ENCODE measurements around the gene ZBTB20. TPM values are rescaled to one million over a fixed set of nuclear protein-coding genes. Genes with fewer than 3 reads are reported as not detected.

ZBTB20 gene
- total RNA-seq, 3 donors from 2014 or later = 62.9 to 150 (median 109) TPM

DNA sequence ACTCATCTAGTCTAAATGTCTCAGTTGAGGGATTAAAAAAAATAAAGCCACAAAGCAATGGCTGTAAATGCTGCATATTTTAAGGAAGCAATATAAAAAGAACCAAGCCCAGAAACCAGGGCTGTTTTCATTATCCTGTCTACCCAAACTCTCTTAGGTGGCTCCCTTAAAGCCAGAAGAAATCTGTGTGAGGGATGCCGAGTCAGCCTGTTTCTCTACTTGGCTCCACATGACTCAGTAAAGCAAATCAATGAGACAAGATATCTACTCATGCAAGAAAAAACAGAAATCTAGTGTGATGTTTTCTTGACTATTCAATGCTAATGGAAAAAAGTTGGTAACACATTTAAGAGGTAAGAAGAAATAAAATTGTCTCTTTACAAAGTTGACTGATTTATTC is 296.2 kb downstream of the ZBTB20 start:
- no peak for TF ChIP-seq POLR2A (IDR thresholded peaks at IDR 0.05)
- TF ChIP-seq, protein P1, sequence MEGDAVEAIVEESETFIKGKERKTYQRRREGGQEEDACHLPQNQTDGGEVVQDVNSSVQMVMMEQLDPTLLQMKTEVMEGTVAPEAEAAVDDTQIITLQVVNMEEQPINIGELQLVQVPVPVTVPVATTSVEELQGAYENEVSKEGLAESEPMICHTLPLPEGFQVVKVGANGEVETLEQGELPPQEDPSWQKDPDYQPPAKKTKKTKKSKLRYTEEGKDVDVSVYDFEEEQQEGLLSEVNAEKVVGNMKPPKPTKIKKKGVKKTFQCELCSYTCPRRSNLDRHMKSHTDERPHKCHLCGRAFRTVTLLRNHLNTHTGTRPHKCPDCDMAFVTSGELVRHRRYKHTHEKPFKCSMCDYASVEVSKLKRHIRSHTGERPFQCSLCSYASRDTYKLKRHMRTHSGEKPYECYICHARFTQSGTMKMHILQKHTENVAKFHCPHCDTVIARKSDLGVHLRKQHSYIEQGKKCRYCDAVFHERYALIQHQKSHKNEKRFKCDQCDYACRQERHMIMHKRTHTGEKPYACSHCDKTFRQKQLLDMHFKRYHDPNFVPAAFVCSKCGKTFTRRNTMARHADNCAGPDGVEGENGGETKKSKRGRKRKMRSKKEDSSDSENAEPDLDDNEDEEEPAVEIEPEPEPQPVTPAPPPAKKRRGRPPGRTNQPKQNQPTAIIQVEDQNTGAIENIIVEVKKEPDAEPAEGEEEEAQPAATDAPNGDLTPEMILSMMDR (IDR thresholded peaks at IDR 0.05) = no peak
- no peak for TF ChIP-seq POLR2AphosphoS5 (IDR thresholded peaks at IDR 0.05)
- H3K36me3 ChIP-seq = no peaks in the 10 kb centered on the region
- intact Hi-C loops (cut with DNase I; ENCODE audit: low total_unique reads) = no loop called here
- no peak overlapping the region for H3K4me3 ChIP-seq
- no peak overlapping the region for H3K27ac ChIP-seq
- no peaks in the 10 kb centered on the region for H3K9me3 ChIP-seq
- DNase-seq (ENCODE audit: low spot score in 2 of 2) = no peak
- H3K27me3 ChIP-seq = no peaks in the 10 kb centered on the region
- peaks cover 0 to 3% of the 10 kb centered on the region in 2 donors for H3K4me1 ChIP-seq

DNA sequence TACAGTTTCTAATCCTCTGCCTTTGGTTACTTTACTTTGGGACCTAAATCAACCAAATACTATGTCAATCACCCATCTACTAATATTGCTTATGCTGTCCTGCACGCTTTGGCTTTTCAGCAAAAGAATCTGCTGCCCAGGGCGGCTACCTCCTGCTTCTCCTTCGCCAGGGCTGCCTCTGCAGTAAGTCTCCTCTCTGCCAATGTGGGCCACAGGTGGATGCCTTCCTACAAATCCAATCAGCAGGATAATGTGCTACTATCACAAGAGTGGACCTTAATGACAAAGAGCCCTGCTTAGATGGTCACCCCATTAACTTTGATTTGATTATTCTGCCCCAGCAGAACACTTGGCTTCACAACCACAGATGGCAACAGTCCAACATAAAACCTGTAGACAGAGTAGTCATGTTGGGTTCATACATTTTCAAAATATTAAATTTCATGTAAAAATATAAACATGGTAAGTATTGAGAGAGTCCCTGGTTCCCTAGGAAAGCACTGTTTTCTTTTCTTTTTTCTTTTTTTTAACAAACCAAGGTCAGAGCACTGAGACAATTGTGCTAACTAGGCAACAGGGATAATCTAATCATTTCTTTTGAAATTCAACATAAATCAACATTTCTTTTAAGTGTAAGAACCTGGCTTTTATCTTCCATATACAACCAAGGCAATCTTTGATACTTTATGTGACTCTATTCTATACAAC is 298.3 kb downstream of the ZBTB20 start:
- no peak for DNase-seq (ENCODE audit: low spot score in 2 of 2)
- H3K9me3 ChIP-seq = no peaks in the 10 kb centered on the region
- no peaks in the 10 kb centered on the region for H3K27me3 ChIP-seq
- TF ChIP-seq POLR2AphosphoS5 (IDR thresholded peaks at IDR 0.05) (no peak), POLR2A (IDR thresholded peaks at IDR 0.05) (no peak)
- TF ChIP-seq, protein P1 (IDR thresholded peaks at IDR 0.05) = no peak
- H3K27ac ChIP-seq = no peak overlapping the region
- intact Hi-C loops (cut with DNase I; ENCODE audit: low total_unique reads) = no loop called here
- no peak overlapping the region for H3K4me3 ChIP-seq
- no peaks in the 10 kb centered on the region for H3K4me1 ChIP-seq
- no peaks in the 10 kb centered on the region for H3K36me3 ChIP-seq

DNA sequence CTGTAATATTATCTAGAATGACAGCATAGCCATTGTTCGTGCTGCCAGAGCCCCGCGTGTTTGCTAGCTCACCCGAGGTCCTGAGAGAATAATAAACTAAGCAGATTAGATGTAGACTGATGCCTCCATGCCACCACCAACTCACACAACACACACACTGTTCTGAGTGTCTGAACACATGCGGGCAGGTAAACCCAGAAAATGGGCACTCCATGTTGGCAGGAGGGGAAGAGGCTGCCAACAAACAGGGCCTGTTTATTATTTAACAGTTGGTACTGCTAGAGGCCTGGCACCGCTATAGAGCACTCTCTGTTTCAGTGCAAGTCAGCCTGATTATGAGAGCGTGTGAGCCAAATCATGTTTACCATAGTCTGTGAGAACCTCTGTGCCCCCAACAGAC is 299.0 kb downstream of the ZBTB20 start:
- no peaks in the 10 kb centered on the region for H3K4me1 ChIP-seq
- no peak for DNase-seq (ENCODE audit: low spot score in 2 of 2)
- H3K4me3 ChIP-seq = no peak overlapping the region
- no peaks in the 10 kb centered on the region for H3K36me3 ChIP-seq
- H3K27me3 ChIP-seq = no peaks in the 10 kb centered on the region
- H3K9me3 ChIP-seq = no peaks in the 10 kb centered on the region
- intact Hi-C loops (cut with DNase I; ENCODE audit: low total_unique reads) = no loop called here
- no peak overlapping the region for H3K27ac ChIP-seq
- TF ChIP-seq POLR2A (IDR thresholded peaks at IDR 0.05) (no peak), POLR2AphosphoS5 (IDR thresholded peaks at IDR 0.05) (no peak)
- TF ChIP-seq, protein P1 (IDR thresholded peaks at IDR 0.05) = no peak

DNA sequence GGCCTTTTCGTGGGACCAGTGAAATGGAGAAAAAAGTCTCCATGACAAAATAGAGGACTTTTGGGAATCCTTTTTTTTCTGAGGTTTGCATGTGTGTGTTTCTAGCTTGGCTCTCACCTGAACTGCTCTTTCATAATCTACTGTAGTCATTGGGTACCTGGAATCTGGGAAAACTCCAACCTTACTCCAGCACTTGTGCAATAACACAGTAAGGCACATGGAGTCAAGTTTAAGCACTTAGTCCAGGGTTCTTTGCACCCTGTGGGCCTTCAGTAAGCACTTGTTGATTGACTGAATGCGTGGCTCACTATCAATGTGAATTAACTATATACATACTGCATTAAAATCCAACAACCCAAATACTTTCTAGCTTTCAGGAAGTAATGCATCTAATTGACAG is 299.5 kb downstream of the ZBTB20 start:
- Histone ChIP-seq H3K9me3 (no peaks in the 10 kb centered on the region), H3K36me3 (no peaks in the 10 kb centered on the region), H3K4me1 (no peaks in the 10 kb centered on the region), H3K27ac (no peak overlapping the region), H3K4me3 (no peak overlapping the region), H3K27me3 (no peaks in the 10 kb centered on the region)
- TF ChIP-seq, protein P1 (IDR thresholded peaks at IDR 0.05) = no peak
- TF ChIP-seq POLR2AphosphoS5 (IDR thresholded peaks at IDR 0.05) (no peak), POLR2A (IDR thresholded peaks at IDR 0.05) (no peak)
- intact Hi-C loops (cut with DNase I; ENCODE audit: low total_unique reads) = no loop called here
- no peak for DNase-seq (ENCODE audit: low spot score in 2 of 2)

DNA sequence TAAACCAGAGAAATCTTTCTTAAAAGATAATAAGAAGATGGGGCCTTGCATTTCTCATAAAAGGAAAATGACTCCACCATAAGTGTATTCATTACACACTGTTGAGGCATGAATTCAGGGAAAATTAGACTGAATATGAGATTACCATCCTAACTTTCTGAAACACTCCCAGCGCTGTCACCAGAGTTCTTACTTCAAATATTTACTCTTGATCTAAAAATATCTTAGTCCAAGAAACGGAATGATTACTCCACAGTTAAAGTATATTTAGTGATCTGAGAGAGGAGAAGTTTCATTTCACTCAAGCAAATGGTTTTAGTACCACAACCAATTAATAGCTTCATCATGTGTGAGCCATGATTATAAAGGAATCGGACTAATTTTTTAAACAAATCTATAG is 300.3 kb downstream of the ZBTB20 start:
- Histone ChIP-seq H3K4me1 (no peaks in the 10 kb centered on the region), H3K27ac (no peak overlapping the region), H3K36me3 (no peaks in the 10 kb centered on the region), H3K4me3 (no peak overlapping the region), H3K27me3 (no peaks in the 10 kb centered on the region), H3K9me3 (no peaks in the 10 kb centered on the region)
- intact Hi-C loops (cut with DNase I; ENCODE audit: low total_unique reads) = no loop called here
- no peak for DNase-seq (ENCODE audit: low spot score in 2 of 2)
- no peak for TF ChIP-seq POLR2AphosphoS5 (IDR thresholded peaks at IDR 0.05)
- TF ChIP-seq, protein P1 (IDR thresholded peaks at IDR 0.05) = no peak
- no peak for TF ChIP-seq POLR2A (IDR thresholded peaks at IDR 0.05)
